GM12873 (cell line): ENCODE results near the gene ITGA11.

ENCODE experiments used
- CTCF ChIP-seq: IDR thresholded peaks from 2 replicates; pipeline ENCODE4 v1.5.1; 2012; ENCODE audit warnings: low read depth, mild to moderate bottlenecking, moderate library complexity, low read length, control low read depth; ENCODE audit not compliant: insufficient read depth; ENCODE audit errors: missing control alignments

The ITGA11 gene

GRCh38 chr15:68418611-68419161, 13.3 kb downstream of the ITGA11 start:
- TF ChIP-seq CTCF = no peak

GRCh38 chr15:68417897-68418296, 14.1 kb downstream of the ITGA11 start:
- no peak for TF ChIP-seq CTCF

GRCh38 chr15:68417051-68417450, 14.9 kb downstream of the ITGA11 start:
- no peak for TF ChIP-seq CTCF

GRCh38 chr15:68416158-68416535, 15.8 kb downstream of the ITGA11 start:
- no peak for TF ChIP-seq CTCF

- TF ChIP-seq CTCF = no peak
Measured at GRCh38 chr15:68415501-68416157, 16.3 kb downstream of the ITGA11 start.

GRCh38 chr15:68415061-68415460, 16.9 kb downstream of the ITGA11 start:
- TF ChIP-seq CTCF = no peak

GRCh38 chr15:68414591-68414990, 17.4 kb downstream of the ITGA11 start:
- TF ChIP-seq CTCF = no peak
